ENCODE measurements around the gene KAZN.

DNA sequence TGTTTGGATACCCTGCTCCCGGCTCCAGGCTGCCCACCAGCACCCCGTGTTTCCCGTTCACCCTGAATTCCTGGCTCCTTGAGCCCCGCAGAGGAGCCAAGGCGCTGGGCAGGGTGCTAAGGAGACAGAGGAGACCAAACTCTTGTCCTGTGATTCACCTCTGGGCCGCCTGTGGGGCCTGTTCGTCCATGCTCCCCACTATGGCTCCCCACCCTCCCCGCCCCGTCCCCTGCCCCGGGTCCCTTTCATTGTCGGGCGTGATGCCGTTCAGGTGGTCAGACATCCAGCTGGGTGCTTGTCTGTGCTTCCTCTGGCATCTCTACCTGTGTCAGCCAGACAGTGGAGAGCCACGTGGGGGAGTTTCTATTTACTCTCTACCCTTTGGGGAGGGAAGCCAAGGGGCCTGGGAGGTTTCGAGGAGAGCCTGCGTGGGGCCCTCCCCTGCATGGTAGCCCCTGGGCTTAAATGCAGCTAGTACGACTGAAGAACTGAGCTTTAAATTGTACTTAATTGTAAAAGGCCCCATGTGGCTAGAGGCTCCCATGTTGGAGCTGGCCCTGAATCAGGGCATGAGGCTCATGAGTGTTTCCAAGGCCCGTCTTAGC lies 333.7 kb downstream of the KAZN start:
- no peak for TF ChIP-seq POLR2A (IDR thresholded peaks at IDR 0.05)
- TF ChIP-seq, protein P1, sequence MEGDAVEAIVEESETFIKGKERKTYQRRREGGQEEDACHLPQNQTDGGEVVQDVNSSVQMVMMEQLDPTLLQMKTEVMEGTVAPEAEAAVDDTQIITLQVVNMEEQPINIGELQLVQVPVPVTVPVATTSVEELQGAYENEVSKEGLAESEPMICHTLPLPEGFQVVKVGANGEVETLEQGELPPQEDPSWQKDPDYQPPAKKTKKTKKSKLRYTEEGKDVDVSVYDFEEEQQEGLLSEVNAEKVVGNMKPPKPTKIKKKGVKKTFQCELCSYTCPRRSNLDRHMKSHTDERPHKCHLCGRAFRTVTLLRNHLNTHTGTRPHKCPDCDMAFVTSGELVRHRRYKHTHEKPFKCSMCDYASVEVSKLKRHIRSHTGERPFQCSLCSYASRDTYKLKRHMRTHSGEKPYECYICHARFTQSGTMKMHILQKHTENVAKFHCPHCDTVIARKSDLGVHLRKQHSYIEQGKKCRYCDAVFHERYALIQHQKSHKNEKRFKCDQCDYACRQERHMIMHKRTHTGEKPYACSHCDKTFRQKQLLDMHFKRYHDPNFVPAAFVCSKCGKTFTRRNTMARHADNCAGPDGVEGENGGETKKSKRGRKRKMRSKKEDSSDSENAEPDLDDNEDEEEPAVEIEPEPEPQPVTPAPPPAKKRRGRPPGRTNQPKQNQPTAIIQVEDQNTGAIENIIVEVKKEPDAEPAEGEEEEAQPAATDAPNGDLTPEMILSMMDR (IDR thresholded peaks at IDR 0.05) = no peak

Data from testis (tissue), 2 donors.